ENCODE data around the gene CEACAM7.
"Not testable (repeated sequence)": the region's sequence is repeated elsewhere in the genome, so short reads cannot be mapped to it uniquely, and the experiment has no call there.

CEACAM7 gene

GRCh38 chr19:41688098-41688497, at the start of gene CEACAM7:
Gene CEACAM7, minus strand, starts transcription at chr19:41688270. Its CDS starts 105 bp downstream, at chr19:41688165.
- DNase-seq (ENCODE audit: low spot score): no peak
- FAIRE-seq: no peak

- no peak for FAIRE-seq
- no peak for DNase-seq (ENCODE audit: low spot score)
Measured at GRCh38 chr19:41735071-41735600, 47.1 kb upstream of the CEACAM7 start.

GRCh38 chr19:41734585-41734984, 46.5 kb upstream of the CEACAM7 start:
- no peak for FAIRE-seq

GRCh38 chr19:41734156-41734555, 46.1 kb upstream of the CEACAM7 start:
- DNase-seq (ENCODE audit: low spot score): no peak
- FAIRE-seq: no peak

More at GRCh38 chr19:41734585-41734984, 46.5 kb upstream of the CEACAM7 start:
- DNase-seq (ENCODE audit: low spot score): no peak

GRCh38 chr19:41726493-41726892, 38.4 kb upstream of the CEACAM7 start:
- no peak for FAIRE-seq

GRCh38 chr19:41720103-41720502, 32.0 kb upstream of the CEACAM7 start:
- no peak for FAIRE-seq

More at GRCh38 chr19:41726493-41726892, 38.4 kb upstream of the CEACAM7 start:
- no peak for DNase-seq (ENCODE audit: low spot score)

GRCh38 chr19:41718761-41719160, 30.7 kb upstream of the CEACAM7 start:
- no peak for FAIRE-seq

More at GRCh38 chr19:41720103-41720502, 32.0 kb upstream of the CEACAM7 start:
- no peak for DNase-seq (ENCODE audit: low spot score)

GRCh38 chr19:41714598-41714997, 26.5 kb upstream of the CEACAM7 start:
- DNase-seq (ENCODE audit: low spot score) (no peak), FAIRE-seq (no peak)

More at GRCh38 chr19:41718761-41719160, 30.7 kb upstream of the CEACAM7 start:
- DNase-seq (ENCODE audit: low spot score): no peak

GRCh38 chr19:41711376-41712261, 23.5 kb upstream of the CEACAM7 start:
- DNase-seq (ENCODE audit: low spot score): no peak
- no peak for FAIRE-seq

- FAIRE-seq: no peak
Measured at GRCh38 chr19:41709951-41710645, 22.0 kb upstream of the CEACAM7 start.

GRCh38 chr19:41709516-41709915, 21.4 kb upstream of the CEACAM7 start:
- FAIRE-seq; DNase-seq (ENCODE audit: low spot score): not testable (repeated sequence)

More at GRCh38 chr19:41709951-41710645, 22.0 kb upstream of the CEACAM7 start:
- no peak for DNase-seq (ENCODE audit: low spot score)

- FAIRE-seq: no peak
- no peak for DNase-seq (ENCODE audit: low spot score)
Measured at GRCh38 chr19:41708481-41708880, 20.4 kb upstream of the CEACAM7 start, which contains the start of gene CEACAM5. Gene CEACAM5, plus strand, starts transcription at chr19:41708626. Its CDS starts 106 bp downstream, at chr19:41708732.

GRCh38 chr19:41707871-41708371, 19.9 kb upstream of the CEACAM7 start:
- FAIRE-seq (no peak), DNase-seq (ENCODE audit: low spot score) (no peak)

GRCh38 chr19:41707502-41707812, 19.4 kb upstream of the CEACAM7 start:
- FAIRE-seq (no peak), DNase-seq (ENCODE audit: low spot score) (no peak)

- DNase-seq (ENCODE audit: low spot score) (no peak), FAIRE-seq (no peak)
Measured at GRCh38 chr19:41706741-41707501, 18.9 kb upstream of the CEACAM7 start.

GRCh38 chr19:41705393-41706174, 17.5 kb upstream of the CEACAM7 start:
- FAIRE-seq (no peak), DNase-seq (ENCODE audit: low spot score) (no peak)

- FAIRE-seq (no peak), DNase-seq (ENCODE audit: low spot score) (no peak)
Measured at GRCh38 chr19:41703602-41704293, 15.7 kb upstream of the CEACAM7 start.

- DNase-seq (ENCODE audit: low spot score) (peak; percentile 32), FAIRE-seq (no peak)
Measured at GRCh38 chr19:41702171-41702651, 14.1 kb upstream of the CEACAM7 start.

GRCh38 chr19:41701401-41702075, 13.5 kb upstream of the CEACAM7 start:
- no peak for FAIRE-seq
- DNase-seq (ENCODE audit: low spot score): no peak
